ENCODE results near the gene C5.

DNA sequence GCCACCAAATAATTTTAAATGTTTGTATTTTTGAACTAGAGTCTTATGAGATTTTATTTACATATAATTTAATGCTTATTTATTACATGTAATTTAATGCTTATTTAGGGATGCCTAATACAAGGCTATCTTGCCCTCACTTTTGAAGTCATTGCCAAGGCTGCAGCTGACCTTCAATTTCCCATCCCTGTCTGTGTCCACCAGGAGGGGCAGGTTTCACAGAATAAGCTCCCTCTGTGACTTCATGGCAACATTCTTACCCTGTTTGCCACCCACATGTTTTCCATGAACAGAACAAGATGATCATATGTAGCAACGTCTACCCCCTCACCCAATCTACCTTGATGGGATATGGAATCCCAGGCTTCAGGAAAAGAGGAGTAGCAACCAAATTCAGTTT is 27.0 kb downstream of the C5 start:
- TF ChIP-seq, protein P1, sequence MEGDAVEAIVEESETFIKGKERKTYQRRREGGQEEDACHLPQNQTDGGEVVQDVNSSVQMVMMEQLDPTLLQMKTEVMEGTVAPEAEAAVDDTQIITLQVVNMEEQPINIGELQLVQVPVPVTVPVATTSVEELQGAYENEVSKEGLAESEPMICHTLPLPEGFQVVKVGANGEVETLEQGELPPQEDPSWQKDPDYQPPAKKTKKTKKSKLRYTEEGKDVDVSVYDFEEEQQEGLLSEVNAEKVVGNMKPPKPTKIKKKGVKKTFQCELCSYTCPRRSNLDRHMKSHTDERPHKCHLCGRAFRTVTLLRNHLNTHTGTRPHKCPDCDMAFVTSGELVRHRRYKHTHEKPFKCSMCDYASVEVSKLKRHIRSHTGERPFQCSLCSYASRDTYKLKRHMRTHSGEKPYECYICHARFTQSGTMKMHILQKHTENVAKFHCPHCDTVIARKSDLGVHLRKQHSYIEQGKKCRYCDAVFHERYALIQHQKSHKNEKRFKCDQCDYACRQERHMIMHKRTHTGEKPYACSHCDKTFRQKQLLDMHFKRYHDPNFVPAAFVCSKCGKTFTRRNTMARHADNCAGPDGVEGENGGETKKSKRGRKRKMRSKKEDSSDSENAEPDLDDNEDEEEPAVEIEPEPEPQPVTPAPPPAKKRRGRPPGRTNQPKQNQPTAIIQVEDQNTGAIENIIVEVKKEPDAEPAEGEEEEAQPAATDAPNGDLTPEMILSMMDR (IDR thresholded peaks at IDR 0.05; ENCODE audit: insufficient read depth, low read length, poor library complexity, severe bottlenecking) = no peak
- TF ChIP-seq EZH2phosphoT487 (conservative IDR thresholded peaks at IDR 0.05; ENCODE audit: low read length) = no peak

Measured in SU-DHL-6 (cell line).